Cardiac fibroblast (primary cell): ENCODE measurements around the gene CACNA1D.

Experiments used
- DNase-seq, 2 donors: peaks; one replicate each; pipeline versions ENCODE4 v3.0.0 to v3.0.0-alpha.2; 2010; ENCODE audit warnings: low read depth in 2 of 2
- H3K4me3 ChIP-seq, 2 donors: replicated peaks in 1 of 2; 1 replicate in 1 of 2; 2 replicates in 1 of 2; pipeline ENCODE4 v1.5.1; 2011; ENCODE audit warnings: low read depth in 2 of 2, low read length in 2 of 2, mild to moderate bottlenecking in 2 of 2, moderate library complexity in 1 of 2
- TF ChIP-seq, protein P1 (sequence below): IDR thresholded peaks from one replicate; pipeline ENCODE4 v1.5.1; 2011; ENCODE audit warnings: low read depth, mild to moderate bottlenecking, low read length, inconsistent platforms

CACNA1D gene

GRCh38 chr3:53863145-53863544 is 368.7 kb downstream of the CACNA1D start:
- DNase-seq = no peak
- TF ChIP-seq, protein P1, sequence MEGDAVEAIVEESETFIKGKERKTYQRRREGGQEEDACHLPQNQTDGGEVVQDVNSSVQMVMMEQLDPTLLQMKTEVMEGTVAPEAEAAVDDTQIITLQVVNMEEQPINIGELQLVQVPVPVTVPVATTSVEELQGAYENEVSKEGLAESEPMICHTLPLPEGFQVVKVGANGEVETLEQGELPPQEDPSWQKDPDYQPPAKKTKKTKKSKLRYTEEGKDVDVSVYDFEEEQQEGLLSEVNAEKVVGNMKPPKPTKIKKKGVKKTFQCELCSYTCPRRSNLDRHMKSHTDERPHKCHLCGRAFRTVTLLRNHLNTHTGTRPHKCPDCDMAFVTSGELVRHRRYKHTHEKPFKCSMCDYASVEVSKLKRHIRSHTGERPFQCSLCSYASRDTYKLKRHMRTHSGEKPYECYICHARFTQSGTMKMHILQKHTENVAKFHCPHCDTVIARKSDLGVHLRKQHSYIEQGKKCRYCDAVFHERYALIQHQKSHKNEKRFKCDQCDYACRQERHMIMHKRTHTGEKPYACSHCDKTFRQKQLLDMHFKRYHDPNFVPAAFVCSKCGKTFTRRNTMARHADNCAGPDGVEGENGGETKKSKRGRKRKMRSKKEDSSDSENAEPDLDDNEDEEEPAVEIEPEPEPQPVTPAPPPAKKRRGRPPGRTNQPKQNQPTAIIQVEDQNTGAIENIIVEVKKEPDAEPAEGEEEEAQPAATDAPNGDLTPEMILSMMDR = no peak
- no peak overlapping the region for H3K4me3 ChIP-seq
